Colonic mucosa (tissue), 4 donors: Measurements from ENCODE around the gene LRRC31. TPM values are rescaled to one million over a fixed set of nuclear protein-coding genes. Genes with fewer than 3 reads are reported as not detected.

Source experiments
- DNase-seq: peaks from one replicate; pipeline ENCODE4 v3.0.0-alpha.2; 2020
- H3K27ac ChIP-seq: fragments of 200-600 bp; one replicate; pipeline ENCODE4 v1.8.0; 2021
- H3K27me3 ChIP-seq: fragments of 200-600 bp; one replicate; pipeline ENCODE4 v1.8.0; 2021
- H3K36me3 ChIP-seq: fragments of 200-600 bp; one replicate; pipeline ENCODE4 v1.8.0; 2021
- H3K4me1 ChIP-seq: fragments of 200-600 bp; one replicate; pipeline ENCODE4 v1.8.0; 2021; ENCODE audit warnings: mild to moderate bottlenecking
- H3K4me3 ChIP-seq: fragments of 200-600 bp; one replicate; pipeline ENCODE4 v1.8.0; 2021
- H3K9ac ChIP-seq, 2 donors: one replicate each; pipeline ENCODE4 v1.7.0; 2013; ENCODE audit warnings: control low read depth in 2 of 2, low read depth in 2 of 2, low read length in 2 of 2
- H3K9me3 ChIP-seq: fragments of 200-600 bp; one replicate; pipeline ENCODE4 v1.8.0; 2021
- intact Hi-C: fragments of 100-400 bp; cut with DNase I; formaldehyde crosslinking; loops from one replicate; pipeline ENCODE4 v1.14.1; 2022
- total RNA-seq, 2 donors: library from RNA; stranded (reverse); fragmentation: NEBNext Ultra II Directional in 1 of 2; extraction: Animal tissue kit (Norgen Biotek cat#: 25700) in 1 of 2; gene quantifications; one replicate each; pipeline ENCODE4 v1.2.1, GENCODE V29; 2021
- TF ChIP-seq, protein P1 (sequence below): fragments of 200-600 bp; IDR thresholded peaks from one replicate; pipeline ENCODE4 v1.8.0; 2022; ENCODE audit warnings: antibody characterized with exemption, mild to moderate bottlenecking
- donor health status: healthy.
- donor health status: DM: no; HTN: no; CAD: no.
- donor health status: DM: no; HTN: no; CAD: no.

The LRRC31 gene
- total RNA-seq, 2 donors from 2014 or later: 42.0 to 66.0 TPM

DNA sequence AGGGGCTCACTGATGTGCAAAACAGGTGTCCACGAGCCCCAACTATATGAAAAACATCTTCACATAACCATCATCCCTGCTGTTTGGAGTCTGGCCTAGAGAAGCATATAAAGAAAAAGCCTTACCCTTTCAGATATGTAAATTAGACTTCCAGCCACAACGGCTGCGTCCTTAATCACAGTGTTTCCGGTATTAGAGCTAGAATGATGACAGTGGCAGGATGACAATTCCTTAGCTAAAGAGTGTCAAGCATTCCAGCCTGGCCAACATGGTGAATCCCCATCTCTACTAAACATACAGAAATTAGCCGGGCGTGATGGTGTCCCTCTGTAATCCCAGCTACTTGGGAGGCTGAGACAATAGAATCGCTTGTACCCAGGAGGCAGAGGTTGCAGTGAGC is 22.2 kb upstream of the LRRC31 start:
- Histone ChIP-seq H3K27ac (no peak overlapping the region), H3K4me3 (no peak overlapping the region), H3K4me1 (no peaks in the 10 kb centered on the region), H3K36me3 (no peaks in the 10 kb centered on the region), H3K9ac (no peak overlapping the region), H3K27me3 (no peaks in the 10 kb centered on the region), H3K9me3 (no peaks in the 10 kb centered on the region)
- DNase-seq: no peak
- intact Hi-C loops: no loop called here
- TF ChIP-seq, protein P1, sequence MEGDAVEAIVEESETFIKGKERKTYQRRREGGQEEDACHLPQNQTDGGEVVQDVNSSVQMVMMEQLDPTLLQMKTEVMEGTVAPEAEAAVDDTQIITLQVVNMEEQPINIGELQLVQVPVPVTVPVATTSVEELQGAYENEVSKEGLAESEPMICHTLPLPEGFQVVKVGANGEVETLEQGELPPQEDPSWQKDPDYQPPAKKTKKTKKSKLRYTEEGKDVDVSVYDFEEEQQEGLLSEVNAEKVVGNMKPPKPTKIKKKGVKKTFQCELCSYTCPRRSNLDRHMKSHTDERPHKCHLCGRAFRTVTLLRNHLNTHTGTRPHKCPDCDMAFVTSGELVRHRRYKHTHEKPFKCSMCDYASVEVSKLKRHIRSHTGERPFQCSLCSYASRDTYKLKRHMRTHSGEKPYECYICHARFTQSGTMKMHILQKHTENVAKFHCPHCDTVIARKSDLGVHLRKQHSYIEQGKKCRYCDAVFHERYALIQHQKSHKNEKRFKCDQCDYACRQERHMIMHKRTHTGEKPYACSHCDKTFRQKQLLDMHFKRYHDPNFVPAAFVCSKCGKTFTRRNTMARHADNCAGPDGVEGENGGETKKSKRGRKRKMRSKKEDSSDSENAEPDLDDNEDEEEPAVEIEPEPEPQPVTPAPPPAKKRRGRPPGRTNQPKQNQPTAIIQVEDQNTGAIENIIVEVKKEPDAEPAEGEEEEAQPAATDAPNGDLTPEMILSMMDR: no peak

DNA sequence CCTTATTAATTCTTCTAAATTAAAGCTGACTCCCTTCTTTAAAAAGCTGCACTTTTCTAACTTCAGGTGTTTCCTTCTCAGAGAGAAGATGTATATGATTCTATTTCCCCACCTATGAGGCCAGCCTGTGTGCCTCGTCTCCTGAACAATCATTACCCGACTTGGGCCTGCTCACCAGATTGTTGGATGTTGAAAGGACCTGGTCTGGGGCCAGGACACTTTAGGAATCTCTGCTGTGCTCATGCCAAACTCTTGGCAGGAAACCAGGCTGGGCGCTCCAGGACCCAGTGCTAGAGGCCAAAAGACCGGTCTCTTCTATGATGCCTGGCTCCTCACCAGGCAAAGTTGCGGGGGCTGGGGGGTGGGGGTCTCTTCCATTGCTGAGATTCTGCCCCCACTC is 16.9 kb upstream of the LRRC31 start:
- peak; percentile 31 for DNase-seq
- no peaks in the 10 kb centered on the region for H3K4me1 ChIP-seq
- no peaks in the 10 kb centered on the region for H3K36me3 ChIP-seq
- no peak overlapping the region for H3K4me3 ChIP-seq
- H3K27me3 ChIP-seq: no peaks in the 10 kb centered on the region
- intact Hi-C loops: no loop called here
- H3K9ac ChIP-seq: no peak overlapping the region
- no peak overlapping the region for H3K27ac ChIP-seq
- H3K9me3 ChIP-seq: no peaks in the 10 kb centered on the region
- TF ChIP-seq, protein P1: no peak

DNA sequence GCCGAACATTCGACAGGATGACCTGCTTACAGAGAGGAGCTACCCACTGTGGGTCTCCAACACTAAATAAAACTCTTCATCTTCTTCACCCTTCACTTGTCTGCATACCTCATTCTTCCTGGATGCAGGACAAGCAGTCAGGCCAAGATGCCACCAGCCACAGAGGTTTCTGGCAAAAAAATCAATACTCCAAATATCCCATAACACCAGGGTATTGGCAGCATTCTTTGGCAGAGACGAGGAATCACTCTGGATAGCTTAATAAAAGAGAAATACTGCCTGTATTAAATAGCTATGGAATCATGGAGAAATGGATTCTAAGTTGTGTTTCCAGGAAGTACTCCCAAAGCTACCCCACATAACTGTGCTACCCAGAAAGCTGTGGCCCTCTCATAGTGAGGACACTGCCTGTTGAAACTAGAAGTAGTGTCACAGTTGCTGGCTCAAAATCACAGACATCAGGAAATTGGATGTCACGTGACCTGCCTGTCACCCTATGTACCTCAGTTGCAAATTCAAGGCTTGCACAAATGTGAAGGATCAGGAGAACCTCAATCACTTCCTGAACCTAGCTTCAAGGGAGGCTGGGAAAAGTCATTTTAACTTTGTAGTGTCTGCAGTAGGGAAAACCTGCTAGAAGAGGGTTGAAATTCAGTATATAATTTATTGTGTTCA is 11.0 kb upstream of the LRRC31 start:
- DNase-seq: no peak
- Histone ChIP-seq H3K4me1 (no peaks in the 10 kb centered on the region), H3K36me3 (no peaks in the 10 kb centered on the region), H3K9me3 (no peaks in the 10 kb centered on the region), H3K4me3 (no peak overlapping the region), H3K27me3 (no peaks in the 10 kb centered on the region), H3K9ac (no peak overlapping the region), H3K27ac (no peak overlapping the region)
- TF ChIP-seq, protein P1: no peak
- intact Hi-C loops: no loop called here

DNA sequence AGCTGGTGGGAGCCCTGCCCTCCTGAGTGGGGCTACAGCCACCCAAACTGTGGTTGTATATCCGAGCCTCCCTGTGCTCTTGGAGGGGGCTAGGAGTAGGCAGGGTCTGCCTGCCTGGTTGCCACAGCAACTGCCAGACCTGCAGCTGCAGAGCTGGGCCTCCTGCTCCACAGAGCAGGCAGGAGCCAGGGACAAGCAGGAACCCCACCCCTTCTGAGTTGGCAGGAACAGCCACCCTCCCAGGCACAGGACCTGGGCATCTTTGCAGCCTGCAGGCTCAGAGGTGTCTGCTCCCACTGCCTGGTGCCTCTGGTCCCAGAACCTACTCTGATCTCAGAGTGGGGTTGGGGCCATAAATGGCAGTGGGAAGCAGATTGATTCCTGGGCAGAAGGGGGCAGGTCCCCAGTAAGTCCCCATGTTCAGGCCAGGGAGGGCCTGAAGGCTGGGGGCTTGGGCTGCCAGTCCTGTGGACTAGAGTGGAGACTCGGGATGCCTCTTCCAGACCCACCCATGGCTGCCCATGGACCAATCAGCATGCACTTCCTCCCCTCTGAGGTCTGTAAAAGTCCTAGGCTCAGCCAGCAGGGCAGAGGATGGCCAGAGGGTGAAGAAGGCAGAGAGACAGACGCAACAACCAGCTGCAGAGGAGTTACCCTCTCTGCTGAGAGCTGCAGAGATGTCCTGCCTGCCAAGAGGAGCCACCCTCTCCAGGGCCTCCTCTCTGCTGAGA is 10.3 kb upstream of the LRRC31 start:
- intact Hi-C loops: no loop called here
- H3K9ac ChIP-seq: no peak overlapping the region
- no peaks in the 10 kb centered on the region for H3K36me3 ChIP-seq
- TF ChIP-seq, protein P1: no peak
- H3K4me3 ChIP-seq: no peak overlapping the region
- no peaks in the 10 kb centered on the region for H3K9me3 ChIP-seq
- no peaks in the 10 kb centered on the region for H3K4me1 ChIP-seq
- DNase-seq: no peak
- H3K27me3 ChIP-seq: no peaks in the 10 kb centered on the region
- no peak overlapping the region for H3K27ac ChIP-seq

DNA sequence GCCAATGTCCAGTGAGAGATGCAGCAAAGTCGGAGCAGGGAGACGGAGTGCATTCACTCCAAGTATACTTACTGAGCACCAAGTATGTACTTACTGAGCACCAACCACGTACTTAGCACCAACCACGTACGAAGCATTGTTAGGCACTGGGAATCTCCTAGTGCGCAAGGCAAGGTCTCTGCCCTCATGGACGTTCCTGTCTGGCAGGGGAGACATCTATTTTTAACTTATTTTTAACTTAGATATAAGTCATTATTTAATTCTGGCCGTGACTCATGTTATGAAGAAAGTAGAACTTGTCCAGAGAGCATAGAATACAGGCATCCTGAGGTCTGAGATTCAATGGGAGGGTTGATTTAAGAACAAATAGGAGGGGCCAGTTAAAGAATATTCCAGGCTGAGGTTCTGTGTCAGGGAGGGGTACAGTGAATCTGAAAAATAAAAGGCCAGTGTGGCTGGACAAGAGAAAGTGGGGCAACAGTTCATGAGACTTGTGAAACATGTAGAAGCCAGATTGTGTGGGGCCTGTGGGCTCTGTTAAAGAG is 9.3 kb upstream of the LRRC31 start:
- no peaks in the 10 kb centered on the region for H3K4me1 ChIP-seq
- no peak for DNase-seq
- no peak overlapping the region for H3K4me3 ChIP-seq
- no peak overlapping the region for H3K27ac ChIP-seq
- H3K27me3 ChIP-seq: no peaks in the 10 kb centered on the region
- intact Hi-C loops: no loop called here
- H3K36me3 ChIP-seq: no peaks in the 10 kb centered on the region
- no peaks in the 10 kb centered on the region for H3K9me3 ChIP-seq
- TF ChIP-seq, protein P1: no peak
- no peak overlapping the region for H3K9ac ChIP-seq
